Retina (tissue), 1 donor: Measurements from ENCODE around the gene LIPC.

ENCODE experiments used
- DNase-seq: peaks from one replicate; pipeline ENCODE4 v3.0.0-alpha.2; 2016

Gene LIPC

GRCh38 chr15:58407236-58407775 is 24.5 kb upstream of the LIPC start:
- DNase-seq, result no peak

- DNase-seq, result no peak
These were observed 24.0 kb upstream of the LIPC start for GRCh38 chr15:58407778-58408177.

GRCh38 chr15:58409861-58410260 is 21.9 kb upstream of the LIPC start:
- DNase-seq, result no peak

GRCh38 chr15:58410353-58410752 is 21.4 kb upstream of the LIPC start:
- no peak for DNase-seq

- DNase-seq, result no peak
These were observed 18.5 kb upstream of the LIPC start for GRCh38 chr15:58413253-58413652.

GRCh38 chr15:58415636-58416035 is 16.2 kb upstream of the LIPC start:
- DNase-seq, result no peak

GRCh38 chr15:58416963-58417362 is 14.8 kb upstream of the LIPC start:
- no peak for DNase-seq

GRCh38 chr15:58418135-58418534 is 13.7 kb upstream of the LIPC start:
- DNase-seq, result no peak

GRCh38 chr15:58419803-58420524 is 11.8 kb upstream of the LIPC start:
- DNase-seq, result no peak

- DNase-seq, result no peak
These were observed 11.2 kb upstream of the LIPC start for GRCh38 chr15:58420579-58421043.

GRCh38 chr15:58423205-58423604 is 8.6 kb upstream of the LIPC start:
- DNase-seq, result no peak

- DNase-seq, result no peak
These were observed 7.8 kb upstream of the LIPC start for GRCh38 chr15:58423831-58424608.

- no peak for DNase-seq
These were observed 7.1 kb upstream of the LIPC start for GRCh38 chr15:58424722-58425121.

GRCh38 chr15:58425185-58425584 is 6.6 kb upstream of the LIPC start:
- DNase-seq, result no peak

- no peak for DNase-seq
These were observed 6.0 kb upstream of the LIPC start for GRCh38 chr15:58425834-58426233.

- DNase-seq, result no peak
These were observed 5.3 kb upstream of the LIPC start for GRCh38 chr15:58426501-58426900.

- no peak for DNase-seq
These were observed 3.8 kb upstream of the LIPC start for GRCh38 chr15:58427987-58428386.

- no peak for DNase-seq
These were observed 1.5 kb upstream of the LIPC start for GRCh38 chr15:58430224-58430787.

GRCh38 chr15:58432401-58432800 is 610 bp downstream of the LIPC start:
- DNase-seq, result no peak

- DNase-seq, result peak; percentile 68
These were observed 2.0 kb downstream of the LIPC start for GRCh38 chr15:58433597-58434333.

GRCh38 chr15:58434334-58434875 is 2.6 kb downstream of the LIPC start:
- DNase-seq, result no peak

GRCh38 chr15:58436552-58436951 is 4.8 kb downstream of the LIPC start:
- no peak for DNase-seq
